GM19438 (cell line): Measurements from ENCODE around the gene MAP3K2.
A peak's percentile ranks its signal among the peaks of the same experiment; 100 is the strongest.
"Not testable (repeated sequence)": the region's sequence is repeated elsewhere in the genome, so short reads cannot be mapped to it uniquely, and the experiment has no call there.

Source experiments
- ATAC-seq: cut with Tn5 transposase; IDR thresholded peaks from one replicate; pipeline ENCODE4 v1.9.1; 2021; ENCODE audit warnings: low read depth; ENCODE audit not compliant: unreplicated experiment

MAP3K2 gene

GRCh38 chr2:127356531-127356930 is 31.2 kb downstream of the MAP3K2 start:
- no peak for ATAC-seq

- ATAC-seq = no peak
Measured at GRCh38 chr2:127355407-127356008, 32.3 kb downstream of the MAP3K2 start.

- not testable (repeated sequence) for ATAC-seq
Measured at GRCh38 chr2:127353873-127354676, 33.7 kb downstream of the MAP3K2 start.

GRCh38 chr2:127353223-127353622 is 34.6 kb downstream of the MAP3K2 start:
- ATAC-seq = not testable (repeated sequence)

- ATAC-seq = no peak
Measured at GRCh38 chr2:127351603-127352002, 36.2 kb downstream of the MAP3K2 start.

GRCh38 chr2:127348426-127349000 is 39.3 kb downstream of the MAP3K2 start:
- no peak for ATAC-seq

- ATAC-seq = no peak
Measured at GRCh38 chr2:127347734-127348392, 39.9 kb downstream of the MAP3K2 start.

- ATAC-seq = no peak
Measured at GRCh38 chr2:127347015-127347414, 40.8 kb downstream of the MAP3K2 start.

GRCh38 chr2:127343277-127343676 is 44.5 kb downstream of the MAP3K2 start:
- ATAC-seq = no peak

GRCh38 chr2:127342101-127342500 is 45.7 kb downstream of the MAP3K2 start:
- peak; percentile 64 for ATAC-seq

- no peak for ATAC-seq
Measured at GRCh38 chr2:127332335-127332734, 55.4 kb downstream of the MAP3K2 start.

GRCh38 chr2:127330753-127331152 is 57.0 kb downstream of the MAP3K2 start:
- ATAC-seq = no peak

- no peak for ATAC-seq
Measured at GRCh38 chr2:127326289-127326945, 61.4 kb downstream of the MAP3K2 start.

- no peak for ATAC-seq
Measured at GRCh38 chr2:127324635-127325034, 63.1 kb downstream of the MAP3K2 start.

GRCh38 chr2:127321303-127321702 is 66.5 kb downstream of the MAP3K2 start:
- ATAC-seq = no peak

GRCh38 chr2:127320586-127321275 is 67.0 kb downstream of the MAP3K2 start:
- no peak for ATAC-seq

GRCh38 chr2:127320067-127320466 is 67.7 kb downstream of the MAP3K2 start:
- no peak for ATAC-seq

GRCh38 chr2:127314193-127314988 is 73.4 kb downstream of the MAP3K2 start:
- ATAC-seq = no peak

- ATAC-seq = peak; percentile 94
Measured at GRCh38 chr2:127313406-127313805, 74.4 kb downstream of the MAP3K2 start.
